Stomach (tissue), 4 donors: ENCODE data around the gene NIN.

ENCODE experiments used
- CTCF ChIP-seq, 7 experiments: fragments of 450-650 bp in 4 of 7; fragments of 200-600 bp in 3 of 7; sonication (generic) in 3 of 7; IDR thresholded peaks; one replicate each; pipeline ENCODE4 v1.5.1; 2016 to 2019; ENCODE audit warnings: antibody characterized with exemption in 7 of 7, control low read depth in 2 of 7, mild to moderate bottlenecking in 1 of 7
- EP300 ChIP-seq: sonication (generic); formaldehyde crosslinking; IDR thresholded peaks from one replicate; pipeline ENCODE4 v1.6.1; 2017; ENCODE audit warnings: antibody characterized with exemption
- POLR2AphosphoS5 ChIP-seq, 3 donors: sonication (generic); formaldehyde crosslinking; IDR thresholded peaks; one replicate each; pipeline ENCODE4 v1.6.1; 2016; ENCODE audit warnings: antibody characterized with exemption in 3 of 3

GRCh38 chr14:50679674-50680073 is 151.3 kb downstream of the NIN start:
- TF ChIP-seq CTCF (IDR thresholded peaks at IDR 0.05): no peak
- TF ChIP-seq POLR2AphosphoS5 (IDR thresholded peaks at IDR 0.05): no peak
- no peak for TF ChIP-seq EP300
